HL-60 (cell line): Measurements from ENCODE around the gene REEP3.

ENCODE experiments used
- CTCF ChIP-seq: IDR thresholded peaks from one replicate; pipeline ENCODE4 v1.5.1; 2011; ENCODE audit warnings: low read length, control low read depth, inconsistent platforms; ENCODE audit not compliant: insufficient read depth
- POLR2AphosphoS5 ChIP-seq: IDR thresholded peaks from 2 replicates; pipeline ENCODE4 v1.6.1; 2012; ENCODE audit warnings: low read depth
- TF ChIP-seq, protein P1 (sequence below): IDR thresholded peaks from 2 replicates; pipeline ENCODE4 v1.6.1; 2012; ENCODE audit warnings: low read depth; ENCODE audit not compliant: insufficient replicate concordance

- TF ChIP-seq CTCF = no peak
- no peak for TF ChIP-seq POLR2AphosphoS5
- TF ChIP-seq, protein P1, sequence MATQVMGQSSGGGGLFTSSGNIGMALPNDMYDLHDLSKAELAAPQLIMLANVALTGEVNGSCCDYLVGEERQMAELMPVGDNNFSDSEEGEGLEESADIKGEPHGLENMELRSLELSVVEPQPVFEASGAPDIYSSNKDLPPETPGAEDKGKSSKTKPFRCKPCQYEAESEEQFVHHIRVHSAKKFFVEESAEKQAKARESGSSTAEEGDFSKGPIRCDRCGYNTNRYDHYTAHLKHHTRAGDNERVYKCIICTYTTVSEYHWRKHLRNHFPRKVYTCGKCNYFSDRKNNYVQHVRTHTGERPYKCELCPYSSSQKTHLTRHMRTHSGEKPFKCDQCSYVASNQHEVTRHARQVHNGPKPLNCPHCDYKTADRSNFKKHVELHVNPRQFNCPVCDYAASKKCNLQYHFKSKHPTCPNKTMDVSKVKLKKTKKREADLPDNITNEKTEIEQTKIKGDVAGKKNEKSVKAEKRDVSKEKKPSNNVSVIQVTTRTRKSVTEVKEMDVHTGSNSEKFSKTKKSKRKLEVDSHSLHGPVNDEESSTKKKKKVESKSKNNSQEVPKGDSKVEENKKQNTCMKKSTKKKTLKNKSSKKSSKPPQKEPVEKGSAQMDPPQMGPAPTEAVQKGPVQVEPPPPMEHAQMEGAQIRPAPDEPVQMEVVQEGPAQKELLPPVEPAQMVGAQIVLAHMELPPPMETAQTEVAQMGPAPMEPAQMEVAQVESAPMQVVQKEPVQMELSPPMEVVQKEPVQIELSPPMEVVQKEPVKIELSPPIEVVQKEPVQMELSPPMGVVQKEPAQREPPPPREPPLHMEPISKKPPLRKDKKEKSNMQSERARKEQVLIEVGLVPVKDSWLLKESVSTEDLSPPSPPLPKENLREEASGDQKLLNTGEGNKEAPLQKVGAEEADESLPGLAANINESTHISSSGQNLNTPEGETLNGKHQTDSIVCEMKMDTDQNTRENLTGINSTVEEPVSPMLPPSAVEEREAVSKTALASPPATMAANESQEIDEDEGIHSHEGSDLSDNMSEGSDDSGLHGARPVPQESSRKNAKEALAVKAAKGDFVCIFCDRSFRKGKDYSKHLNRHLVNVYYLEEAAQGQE = no peak
Observed at GRCh38 chr10:63661347-63661746, 140.1 kb downstream of the REEP3 start.
